GM19193 (cell line): ENCODE results near the gene ANO7.

Source experiments
- POLR2A ChIP-seq: IDR thresholded peaks from 4 replicates; pipeline ENCODE4 v1.6.1; 2011; ENCODE audit not compliant: insufficient read depth, insufficient read length; ENCODE audit errors: extremely low read depth

Gene ANO7

GRCh38 chr2:241252778-241253475 is 64.5 kb downstream of the ANO7 start:
- TF ChIP-seq POLR2A = no peak

DNA sequence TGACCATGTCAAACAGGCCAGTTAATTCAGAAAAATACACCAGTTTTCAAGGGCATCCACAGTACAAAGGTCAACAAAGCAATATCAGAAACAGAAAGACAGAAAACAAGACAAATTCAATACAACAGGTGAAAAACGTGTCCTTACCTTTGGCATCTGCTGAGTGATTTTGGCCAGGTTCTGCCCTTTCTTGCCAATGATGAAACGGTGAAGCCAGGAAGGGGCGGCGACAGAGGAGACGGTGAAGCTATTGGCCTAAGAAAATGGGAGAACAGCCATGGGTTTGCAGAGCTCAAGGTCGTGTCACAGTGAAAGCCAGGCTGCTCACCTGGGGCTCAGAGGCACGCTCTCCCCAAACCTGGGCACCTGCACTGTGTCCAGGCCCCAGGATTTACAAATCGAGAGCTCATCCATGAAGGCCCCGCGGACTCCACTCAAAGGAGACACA is 66.5 kb downstream of the ANO7 start:
- peak; percentile 13 for TF ChIP-seq POLR2A

- TF ChIP-seq POLR2A = no peak
Observed at GRCh38 chr2:241255542-241256167, 67.2 kb downstream of the ANO7 start.

- no peak for TF ChIP-seq POLR2A
Observed at GRCh38 chr2:241256168-241256545, 67.7 kb downstream of the ANO7 start.

DNA sequence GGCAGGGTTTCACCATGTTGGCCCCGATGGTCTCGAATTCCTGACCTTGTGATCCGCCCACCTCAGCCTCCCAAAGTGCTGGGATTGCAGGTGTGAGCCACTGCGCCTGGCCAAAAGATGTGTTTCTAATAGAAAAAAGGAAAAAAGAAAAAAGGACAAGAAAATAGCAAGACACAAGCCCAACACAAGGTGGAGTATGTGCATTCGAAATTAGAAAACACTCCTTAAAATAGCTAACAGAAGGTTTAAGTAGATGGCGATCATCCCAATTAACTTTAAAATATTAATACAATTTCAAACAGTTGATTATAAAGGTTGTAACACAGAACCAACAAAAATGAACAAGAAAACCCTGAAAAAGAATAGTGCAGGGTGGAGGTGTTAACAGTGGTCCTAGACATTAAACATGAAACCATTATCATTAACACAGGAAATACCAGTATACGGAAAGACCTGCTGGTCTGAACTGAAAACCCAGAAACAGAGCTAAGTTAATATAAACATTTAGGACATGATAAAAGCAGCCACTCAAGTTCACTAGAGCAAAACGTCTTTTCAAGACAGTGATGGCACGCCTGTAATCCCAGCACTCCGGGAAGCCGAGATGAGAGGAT is 69.0 kb downstream of the ANO7 start:
- TF ChIP-seq POLR2A = no peak

DNA sequence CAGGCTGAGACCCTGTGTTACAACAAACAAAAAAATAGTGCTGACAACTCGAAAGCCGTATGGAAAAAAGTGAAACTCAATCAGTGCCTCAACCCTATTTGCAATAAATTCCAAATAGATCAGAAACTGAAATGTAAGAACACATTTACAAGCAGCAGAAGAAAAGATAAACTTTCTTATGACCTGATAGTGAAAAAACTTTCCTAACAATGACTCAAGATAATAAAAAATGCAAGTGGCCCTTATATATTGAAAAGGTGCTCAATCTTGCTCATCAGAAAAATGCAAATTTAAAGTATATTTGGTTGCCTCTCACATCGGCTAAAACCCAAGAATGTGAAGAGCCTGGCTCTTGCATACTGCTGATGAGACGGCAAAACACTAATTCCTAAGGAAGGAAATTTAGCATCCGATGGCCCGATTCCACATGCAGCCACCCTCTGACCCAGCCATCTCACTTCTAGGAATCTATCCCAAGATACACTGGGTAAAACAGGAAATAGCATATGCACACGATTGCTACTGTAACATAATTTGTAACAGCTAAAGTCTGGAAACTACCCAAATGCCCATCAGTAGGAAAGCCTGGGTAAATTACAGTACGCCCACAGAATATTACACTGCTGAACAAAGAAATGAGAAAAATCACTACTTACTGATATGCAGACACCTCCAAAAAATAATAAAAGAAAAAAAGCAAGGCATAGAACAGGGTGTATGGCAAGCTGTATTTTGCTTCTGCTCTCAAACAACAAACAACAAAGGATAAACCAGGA is 70.2 kb downstream of the ANO7 start:
- TF ChIP-seq POLR2A = no peak

DNA sequence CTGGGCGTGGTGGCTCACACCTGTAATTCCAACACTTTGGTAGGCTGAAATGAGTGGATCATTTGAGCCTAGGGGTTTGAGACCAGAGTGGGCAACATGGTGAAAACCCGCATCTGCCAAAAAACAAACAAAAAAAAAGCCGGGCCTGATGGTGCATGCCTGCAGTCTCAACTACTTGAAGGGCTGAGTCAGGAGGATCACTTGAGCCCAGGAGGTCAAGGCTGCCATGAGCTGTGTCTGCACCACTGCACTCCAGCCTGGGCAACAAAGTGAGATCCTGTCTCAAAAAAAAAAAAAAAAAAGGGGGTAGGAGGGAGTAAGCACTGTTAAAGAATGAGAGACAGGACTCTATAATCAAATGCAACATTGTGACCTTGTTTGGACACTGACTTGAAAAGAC is 72.4 kb downstream of the ANO7 start:
- TF ChIP-seq POLR2A = no peak

- no peak for TF ChIP-seq POLR2A
Observed at GRCh38 chr2:241261628-241262027, 73.2 kb downstream of the ANO7 start.

- TF ChIP-seq POLR2A = no peak
Observed at GRCh38 chr2:241263061-241263460, 74.6 kb downstream of the ANO7 start.

GRCh38 chr2:241265506-241265905 is 77.0 kb downstream of the ANO7 start:
- TF ChIP-seq POLR2A = no peak

DNA sequence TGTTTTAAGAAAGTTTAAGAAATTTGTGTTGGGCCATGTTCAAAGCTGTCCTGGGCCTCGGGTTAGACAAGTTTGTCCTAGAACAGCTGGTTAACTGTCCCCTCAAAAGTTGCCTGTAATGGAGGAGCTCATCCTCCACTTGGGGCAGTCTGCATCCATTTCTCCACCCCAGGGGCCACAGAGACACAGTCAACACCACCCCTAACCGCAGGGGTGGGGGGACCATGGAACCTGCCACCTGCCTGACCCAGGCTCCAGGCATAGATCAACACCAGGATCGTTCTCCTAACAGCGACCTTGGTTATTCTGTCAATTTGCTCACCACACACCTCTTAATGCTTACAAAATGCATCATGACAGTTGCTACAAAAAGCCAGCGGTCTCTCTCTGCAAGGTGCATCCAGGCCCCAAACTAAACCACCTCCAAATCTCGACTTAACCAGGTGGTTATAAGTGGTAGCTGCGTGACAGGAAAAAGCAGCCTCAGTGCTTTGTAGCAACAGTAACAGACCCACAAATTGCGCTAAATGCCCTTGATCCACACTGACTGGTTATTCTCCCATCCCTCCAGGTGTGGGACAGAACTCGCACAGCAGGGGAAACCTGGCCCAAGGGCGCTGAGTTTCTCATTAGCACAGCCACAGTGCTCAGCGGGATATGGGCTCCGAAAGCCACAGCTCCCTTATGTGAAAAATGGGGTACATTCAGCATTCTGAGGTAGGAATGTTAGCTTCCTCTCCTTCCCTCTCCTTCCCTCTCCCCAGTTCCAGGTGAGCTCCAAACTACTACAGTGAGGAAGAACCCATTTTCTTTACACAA is 79.0 kb downstream of the ANO7 start:
- no peak for TF ChIP-seq POLR2A

GRCh38 chr2:241268306-241268705 is 79.8 kb downstream of the ANO7 start:
- no peak for TF ChIP-seq POLR2A

GRCh38 chr2:241268716-241269445 is 80.4 kb downstream of the ANO7 start:
- TF ChIP-seq POLR2A = no peak

- no peak for TF ChIP-seq POLR2A
Observed at GRCh38 chr2:241269707-241270520, 81.4 kb downstream of the ANO7 start.

- TF ChIP-seq POLR2A = no peak
Observed at GRCh38 chr2:241270531-241270930, 82.1 kb downstream of the ANO7 start.
